Loucy (cell line): ENCODE data around the gene GREB1.

Experiments
- H2AFZ ChIP-seq: fragments of 200-600 bp; sonication (generic); 2 replicates; pipeline ENCODE4 v1.6.0; 2016; ENCODE audit warnings: antibody characterized with exemption, mild to moderate bottlenecking, low read length, moderate library complexity
- H3F3A ChIP-seq: fragments of 200-600 bp; 2 replicates; pipeline ENCODE4 v1.6.0; 2016; ENCODE audit warnings: antibody characterized with exemption, low read depth, mild to moderate bottlenecking
- H3K27me3 ChIP-seq: fragments of 200-600 bp; sonication (generic); 2 replicates; pipeline ENCODE4 v1.6.1; 2014; ENCODE audit warnings: low read length, mild to moderate bottlenecking; ENCODE audit not compliant: insufficient read depth, poor library complexity, severe bottlenecking
- H3K36me3 ChIP-seq: fragments of 200-600 bp; sonication (generic); 2 replicates; pipeline ENCODE4 v1.6.1; 2016; ENCODE audit warnings: low read length; ENCODE audit not compliant: insufficient read depth
- H3K4me1 ChIP-seq: fragments of 200-600 bp; sonication (generic); 2 replicates; pipeline ENCODE4 v1.5.1; 2014; ENCODE audit warnings: low read length, mild to moderate bottlenecking; ENCODE audit not compliant: insufficient read depth, poor library complexity, severe bottlenecking
- H3K4me2 ChIP-seq: fragments of 200-600 bp; sonication (generic); 2 replicates; pipeline ENCODE4 v1.6.0; 2014; ENCODE audit warnings: antibody characterized with exemption, low read length, low read depth, mild to moderate bottlenecking; ENCODE audit not compliant: poor library complexity, severe bottlenecking
- H3K4me3 ChIP-seq: fragments of 200-600 bp; sonication (generic); 2 replicates; pipeline ENCODE4 v1.5.1; 2014; ENCODE audit warnings: low read length, mild to moderate bottlenecking, mixed read lengths; ENCODE audit not compliant: poor library complexity, severe bottlenecking
- H3K79me2 ChIP-seq: fragments of 200-600 bp; sonication (generic); 2 replicates; pipeline ENCODE4 v1.6.1; 2014; ENCODE audit warnings: low read length; ENCODE audit not compliant: insufficient read depth
- H3K9ac ChIP-seq: fragments of 200-600 bp; sonication (generic); 2 replicates; pipeline ENCODE4 v1.6.0; 2014; ENCODE audit warnings: mild to moderate bottlenecking, low read depth, low read length, moderate library complexity; ENCODE audit not compliant: poor library complexity, severe bottlenecking
- H3K9me2 ChIP-seq: fragments of 200-600 bp; sonication (generic); replicated peaks from 2 replicates; pipeline ENCODE4 v1.6.1; 2016; ENCODE audit warnings: low read depth, low read length, mixed read lengths
- H3K9me3 ChIP-seq: fragments of 200-600 bp; sonication (generic); 2 replicates; pipeline ENCODE4 v1.6.1; 2014; ENCODE audit warnings: mild to moderate bottlenecking, antibody characterized with exemption, low read length, low read depth; ENCODE audit not compliant: insufficient read depth
- H4K20me1 ChIP-seq: fragments of 200-600 bp; sonication (generic); 2 replicates; pipeline ENCODE4 v1.6.0; 2014; ENCODE audit warnings: antibody characterized with exemption, low read length, mild to moderate bottlenecking; ENCODE audit not compliant: insufficient read depth, poor library complexity, severe bottlenecking
- EZH2phosphoT487 ChIP-seq: fragments of 200-600 bp; IDR thresholded peaks from 2 replicates; pipeline ENCODE4 v1.6.1; 2018; ENCODE audit warnings: antibody characterized with exemption, mild to moderate bottlenecking, moderate library complexity, borderline replicate concordance
- TF ChIP-seq, protein P1 (sequence below): fragments of 200-600 bp; sonication (generic); conservative IDR thresholded peaks from 2 replicates; pipeline ENCODE4 v1.5.1; 2014; ENCODE audit warnings: mild to moderate bottlenecking, antibody characterized with exemption, low read length

Gene GREB1

DNA sequence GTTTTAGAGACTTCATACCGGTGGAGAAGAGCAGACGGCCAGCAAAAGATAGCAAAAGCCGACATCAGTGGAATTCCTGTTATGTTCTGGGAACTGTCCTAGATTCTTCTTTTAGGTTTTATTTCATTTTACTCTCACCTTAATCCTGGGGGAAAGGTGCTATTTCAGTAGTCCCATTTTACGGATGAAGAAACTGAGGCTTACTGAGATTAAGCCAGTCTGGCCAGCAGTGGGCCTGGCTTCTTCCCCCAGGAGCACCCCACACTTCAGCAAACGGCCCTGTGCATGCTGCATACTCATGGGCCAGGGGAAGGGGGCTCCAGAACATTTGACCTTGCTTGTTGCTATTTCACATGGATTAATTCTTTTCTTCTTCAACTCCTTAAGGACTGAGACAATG lies 79.5 kb downstream of the GREB1 start:
- TF ChIP-seq EZH2phosphoT487 = no peak
- TF ChIP-seq, protein P1, sequence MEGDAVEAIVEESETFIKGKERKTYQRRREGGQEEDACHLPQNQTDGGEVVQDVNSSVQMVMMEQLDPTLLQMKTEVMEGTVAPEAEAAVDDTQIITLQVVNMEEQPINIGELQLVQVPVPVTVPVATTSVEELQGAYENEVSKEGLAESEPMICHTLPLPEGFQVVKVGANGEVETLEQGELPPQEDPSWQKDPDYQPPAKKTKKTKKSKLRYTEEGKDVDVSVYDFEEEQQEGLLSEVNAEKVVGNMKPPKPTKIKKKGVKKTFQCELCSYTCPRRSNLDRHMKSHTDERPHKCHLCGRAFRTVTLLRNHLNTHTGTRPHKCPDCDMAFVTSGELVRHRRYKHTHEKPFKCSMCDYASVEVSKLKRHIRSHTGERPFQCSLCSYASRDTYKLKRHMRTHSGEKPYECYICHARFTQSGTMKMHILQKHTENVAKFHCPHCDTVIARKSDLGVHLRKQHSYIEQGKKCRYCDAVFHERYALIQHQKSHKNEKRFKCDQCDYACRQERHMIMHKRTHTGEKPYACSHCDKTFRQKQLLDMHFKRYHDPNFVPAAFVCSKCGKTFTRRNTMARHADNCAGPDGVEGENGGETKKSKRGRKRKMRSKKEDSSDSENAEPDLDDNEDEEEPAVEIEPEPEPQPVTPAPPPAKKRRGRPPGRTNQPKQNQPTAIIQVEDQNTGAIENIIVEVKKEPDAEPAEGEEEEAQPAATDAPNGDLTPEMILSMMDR = no peak
- Histone ChIP-seq H3F3A (no peaks in the 10 kb centered on the region), H3K4me2 (no peak overlapping the region), H4K20me1 (no peaks in the 10 kb centered on the region), H3K9me3 (no peaks in the 10 kb centered on the region), H3K9ac (no peak overlapping the region), H3K4me3 (no peak overlapping the region), H3K4me1 (no peaks in the 10 kb centered on the region), H2AFZ (no peak overlapping the region), H3K9me2 (no peaks in the 10 kb centered on the region), H3K79me2 (no peaks in the 10 kb centered on the region), H3K27me3 (no peaks in the 10 kb centered on the region), H3K36me3 (no peaks in the 10 kb centered on the region)

DNA sequence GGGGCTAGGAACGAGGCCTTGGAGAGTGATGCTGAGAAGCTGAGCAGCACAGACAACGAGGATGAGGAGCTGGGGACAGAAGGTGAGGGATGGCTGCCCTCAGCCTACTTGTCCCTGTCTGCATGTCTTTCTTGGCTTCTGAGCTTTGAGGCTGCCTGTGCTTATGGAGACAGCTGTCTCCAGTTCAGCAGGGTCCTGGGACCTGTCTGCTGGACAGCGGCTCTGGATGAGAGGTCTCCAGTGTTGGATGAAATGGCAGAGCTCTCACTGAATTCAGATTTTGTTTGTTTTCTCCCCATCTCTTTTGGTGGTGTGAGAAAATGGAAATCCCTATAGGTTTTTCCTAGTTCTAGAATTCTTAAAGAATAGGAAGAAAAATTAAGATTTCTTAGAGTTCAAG lies 81.4 kb downstream of the GREB1 start:
- H3K27me3 ChIP-seq = no peaks in the 10 kb centered on the region

DNA sequence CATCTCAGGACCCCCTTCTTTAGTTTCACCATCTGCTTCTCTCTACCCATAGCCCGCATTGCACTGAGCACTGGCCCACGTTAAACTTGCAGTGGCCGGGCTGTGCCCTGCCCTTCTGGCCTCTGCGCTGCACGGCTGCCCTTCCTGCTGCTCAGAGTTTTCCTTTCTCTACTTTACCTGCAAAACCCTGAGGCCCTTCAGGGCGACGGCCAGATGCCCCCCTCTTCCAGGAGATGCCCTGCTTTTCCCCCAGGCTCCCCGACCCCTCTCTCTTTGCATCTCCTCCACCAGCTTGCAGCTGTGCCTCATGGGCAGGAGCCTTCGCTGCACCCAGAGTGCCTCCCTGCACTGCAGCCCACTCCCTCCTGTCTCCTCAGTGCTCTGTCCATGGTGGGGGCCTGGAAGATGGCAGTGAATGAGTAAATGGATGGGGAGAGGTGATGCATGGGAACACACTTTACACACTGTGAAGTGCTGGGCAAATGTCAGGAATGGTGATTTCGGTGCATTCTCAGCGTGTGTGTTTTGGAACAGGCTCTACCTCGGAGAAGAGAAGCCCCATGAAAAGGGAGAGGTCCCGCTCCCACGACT lies 82.3 kb downstream of the GREB1 start:
- Histone ChIP-seq H4K20me1 (no peaks in the 10 kb centered on the region), H3F3A (no peaks in the 10 kb centered on the region), H3K27me3 (no peaks in the 10 kb centered on the region), H3K9me2 (no peaks in the 10 kb centered on the region), H2AFZ (no peak overlapping the region), H3K4me1 (no peaks in the 10 kb centered on the region), H3K4me2 (no peak overlapping the region), H3K4me3 (no peak overlapping the region), H3K79me2 (no peaks in the 10 kb centered on the region), H3K9ac (no peak overlapping the region), H3K36me3 (no peaks in the 10 kb centered on the region), H3K9me3 (no peaks in the 10 kb centered on the region)
- no peak for TF ChIP-seq EZH2phosphoT487
- TF ChIP-seq, protein P1 = no peak

More for the DNA sequence above, 81.4 kb downstream of the GREB1 start:
- Histone ChIP-seq H3F3A (no peaks in the 10 kb centered on the region), H3K9ac (no peak overlapping the region), H3K9me2 (no peaks in the 10 kb centered on the region), H4K20me1 (no peaks in the 10 kb centered on the region), H3K4me3 (no peak overlapping the region), H3K9me3 (no peaks in the 10 kb centered on the region), H3K4me1 (no peaks in the 10 kb centered on the region), H3K4me2 (no peak overlapping the region), H3K36me3 (no peaks in the 10 kb centered on the region), H2AFZ (no peak overlapping the region), H3K79me2 (no peaks in the 10 kb centered on the region)
- TF ChIP-seq EZH2phosphoT487 = no peak
- TF ChIP-seq, protein P1 = no peak
